ENCODE measurements around the gene FLVCR2. TPM values are rescaled to one million over a fixed set of nuclear protein-coding genes. Genes with fewer than 3 reads are reported as not detected.

The FLVCR2 gene
- total and polyA plus RNA-seq, 2 of the 13 experiments (the other 11 are each of a cell fraction or from before 2014, with no cell fraction given): 9.9 to 10.5 TPM

GRCh38 chr14:75660630-75661498, 82.4 kb downstream of the FLVCR2 start, which contains the start of the genes ERG28 and TTLL5 (continued):
- TF ChIP-seq ZNF691 (CRISPR knock-in tag; IDR thresholded peaks at IDR 0.05; ENCODE audit: borderline replicate concordance, low read depth) (no peak; the same call in 1 of the 2 replicates), HOXD1 (CRISPR knock-in tag; IDR thresholded peaks at IDR 0.05) (0 out of 2 replicates have a peak, but pooled peaks have one; percentile 33), REL (CRISPR knock-in tag; conservative IDR thresholded peaks at IDR 0.05) (no peak), SIX4 (CRISPR knock-in tag; IDR thresholded peaks at IDR 0.05) (no peak), IKZF5 (CRISPR knock-in tag; IDR thresholded peaks at IDR 0.05) (peak; percentile 41; the same call in 1 of the 2 replicates), ZNF230 (CRISPR knock-in tag; IDR thresholded peaks at IDR 0.05) (peak; percentile 30; the same call in 1 of the 2 replicates), ZNF484 (CRISPR knock-in tag; IDR thresholded peaks at IDR 0.05; ENCODE audit: borderline replicate concordance, low read depth) (no peak), TFDP1 (CRISPR knock-in tag; IDR thresholded peaks at IDR 0.05; ENCODE audit: borderline replicate concordance) (peak; percentile 32; the same call in 1 of the 2 replicates), SRF (IDR thresholded peaks at IDR 0.05; ENCODE audit: low read depth, low read length) (peak; percentile 92), GMEB1 (CRISPR knock-in tag; IDR thresholded peaks at IDR 0.05; ENCODE audit: borderline replicate concordance) (peak; percentile 88), HES4 (CRISPR knock-in tag; IDR thresholded peaks at IDR 0.05; ENCODE audit: borderline replicate concordance) (peak; percentile 47; the same call in 1 of the 2 replicates), ZNF275 (CRISPR knock-in tag; IDR thresholded peaks at IDR 0.05; ENCODE audit: borderline replicate concordance) (no peak), CEBPG (CRISPR knock-in tag; IDR thresholded peaks at IDR 0.05) (peak; percentile 19; the same call in 1 of the 2 replicates), ZNF660 (CRISPR knock-in tag; IDR thresholded peaks at IDR 0.05; ENCODE audit: borderline replicate concordance, low read depth) (no peak), GRHL1 (CRISPR knock-in tag; conservative IDR thresholded peaks at IDR 0.05) (no peak)

Data from HepG2 (cell line).